ENCODE measurements around the gene TSPAN31. TPM values are rescaled to one million over a fixed set of nuclear protein-coding genes. Genes with fewer than 3 reads are reported as not detected.
A peak's percentile ranks its signal among the peaks of the same experiment; 100 is the strongest.

Gene TSPAN31
- total RNA-seq, 1 donor, result 41.6 TPM

GRCh38 chr12:57767876-57768275 is 23.0 kb downstream of the TSPAN31 start:
- no peak for TF ChIP-seq CTCF (IDR thresholded peaks at IDR 0.05; ENCODE audit: extremely low read depth, low read depth, low read length)
- H3K4me1 ChIP-seq (ENCODE audit: insufficient read depth, low read length), result peaks cover 30% of the 10 kb centered on the region
- no peak overlapping the region for H2AFZ ChIP-seq (ENCODE audit: low read length)
- H3K36me3 ChIP-seq (ENCODE audit: insufficient read depth, low read length), result peaks cover 26% of the 10 kb centered on the region
- DNase-seq (ENCODE audit: insufficient read length, low spot score, missing footprints), result no peak
- H3K4me3 ChIP-seq (ENCODE audit: insufficient read depth, low read length), result no peak overlapping the region
- peaks cover 11% of the 10 kb centered on the region for H3K79me2 ChIP-seq (ENCODE audit: insufficient read depth, low read length)
- H4K20me1 ChIP-seq (ENCODE audit: insufficient read depth, low read length), result peaks cover 2% of the 10 kb centered on the region
- no peak overlapping the region for H3K27ac ChIP-seq (ENCODE audit: low read depth, low read length)
- peaks cover 46% of the 10 kb centered on the region for H3K27me3 ChIP-seq (ENCODE audit: insufficient read depth, low read length)
- no peaks in the 10 kb centered on the region for H3K9me3 ChIP-seq (ENCODE audit: low read depth, low read length)
- H3K4me2 ChIP-seq (ENCODE audit: insufficient read depth, low read length), result no peak overlapping the region

- Histone ChIP-seq H3K27ac (ENCODE audit: low read depth, low read length) (no peak overlapping the region), H4K20me1 (ENCODE audit: insufficient read depth, low read length) (peaks cover 2% of the 10 kb centered on the region), H3K79me2 (ENCODE audit: insufficient read depth, low read length) (peaks cover 12% of the 10 kb centered on the region), H2AFZ (ENCODE audit: low read length) (no peak overlapping the region), H3K36me3 (ENCODE audit: insufficient read depth, low read length) (peaks cover 26% of the 10 kb centered on the region), H3K9me3 (ENCODE audit: low read depth, low read length) (no peaks in the 10 kb centered on the region), H3K4me3 (ENCODE audit: insufficient read depth, low read length) (no peak overlapping the region), H3K27me3 (ENCODE audit: insufficient read depth, low read length) (peaks cover 29% of the 10 kb centered on the region), H3K4me1 (ENCODE audit: insufficient read depth, low read length) (peaks cover 39% of the 10 kb centered on the region), H3K4me2 (ENCODE audit: insufficient read depth, low read length) (no peak overlapping the region)
- no peak for TF ChIP-seq CTCF (IDR thresholded peaks at IDR 0.05; ENCODE audit: extremely low read depth, low read depth, low read length)
- DNase-seq (ENCODE audit: insufficient read length, low spot score, missing footprints), result no peak
These were observed 24.8 kb downstream of the TSPAN31 start for GRCh38 chr12:57769594-57769993.

GRCh38 chr12:57770734-57771133 is 25.9 kb downstream of the TSPAN31 start:
- no peak overlapping the region for H3K4me3 ChIP-seq (ENCODE audit: insufficient read depth, low read length)
- H2AFZ ChIP-seq (ENCODE audit: low read length), result no peak overlapping the region
- H3K27me3 ChIP-seq (ENCODE audit: insufficient read depth, low read length), result peaks cover 18% of the 10 kb centered on the region
- peaks cover under 1% of the 10 kb centered on the region for H4K20me1 ChIP-seq (ENCODE audit: insufficient read depth, low read length)
- H3K36me3 ChIP-seq (ENCODE audit: insufficient read depth, low read length), result peaks cover 26% of the 10 kb centered on the region
- H3K4me2 ChIP-seq (ENCODE audit: insufficient read depth, low read length), result peak overlapping the region; percentile 90
- peaks cover 12% of the 10 kb centered on the region for H3K79me2 ChIP-seq (ENCODE audit: insufficient read depth, low read length)
- TF ChIP-seq CTCF (IDR thresholded peaks at IDR 0.05; ENCODE audit: extremely low read depth, low read depth, low read length), result no peak
- no peak for DNase-seq (ENCODE audit: insufficient read length, low spot score, missing footprints)
- H3K27ac ChIP-seq (ENCODE audit: low read depth, low read length), result peak overlapping the region; percentile 95
- H3K4me1 ChIP-seq (ENCODE audit: insufficient read depth, low read length), result peaks cover 35% of the 10 kb centered on the region
- no peaks in the 10 kb centered on the region for H3K9me3 ChIP-seq (ENCODE audit: low read depth, low read length)

- Histone ChIP-seq H3K36me3 (ENCODE audit: insufficient read depth, low read length) (peaks cover 26% of the 10 kb centered on the region), H2AFZ (ENCODE audit: low read length) (peak overlapping the region; percentile 98), H3K4me2 (ENCODE audit: insufficient read depth, low read length) (peak overlapping the region; percentile 90), H3K79me2 (ENCODE audit: insufficient read depth, low read length) (peaks cover 12% of the 10 kb centered on the region), H3K4me1 (ENCODE audit: insufficient read depth, low read length) (peaks cover 29% of the 10 kb centered on the region), H3K27ac (ENCODE audit: low read depth, low read length) (peak overlapping the region; percentile 95), H3K4me3 (ENCODE audit: insufficient read depth, low read length) (peak overlapping the region; percentile 91), H3K27me3 (ENCODE audit: insufficient read depth, low read length) (peaks cover 11% of the 10 kb centered on the region), H3K9me3 (ENCODE audit: low read depth, low read length) (no peaks in the 10 kb centered on the region), H4K20me1 (ENCODE audit: insufficient read depth, low read length) (no peaks in the 10 kb centered on the region)
- no peak for TF ChIP-seq CTCF (IDR thresholded peaks at IDR 0.05; ENCODE audit: extremely low read depth, low read depth, low read length)
- peak; percentile 98 for DNase-seq (ENCODE audit: insufficient read length, low spot score, missing footprints)
These were observed 26.5 kb downstream of the TSPAN31 start for GRCh38 chr12:57771236-57771872.
